ENCODE data around the gene PRKCE. TPM values are rescaled to one million over a fixed set of nuclear protein-coding genes. Genes with fewer than 3 reads are reported as not detected.

Gene PRKCE
- total and polyA plus RNA-seq, 2 experiments from 2014 or later = 13.2 to 19.2 TPM

GRCh38 chr2:45951025-45951727 is 299.7 kb downstream of the PRKCE start:
- H3K27me3 ChIP-seq = no peaks in the 10 kb centered on the region
- no peaks in the 10 kb centered on the region for H3K9me3 ChIP-seq (ENCODE audit: low read depth)
- no peak overlapping the region for H3K27ac ChIP-seq
- H3K4me3 ChIP-seq = no peak overlapping the region
- DNase-seq (ENCODE audit: low read depth in 1 of 2, low spot score in 1 of 2) = no peak
- TF ChIP-seq, protein P1, sequence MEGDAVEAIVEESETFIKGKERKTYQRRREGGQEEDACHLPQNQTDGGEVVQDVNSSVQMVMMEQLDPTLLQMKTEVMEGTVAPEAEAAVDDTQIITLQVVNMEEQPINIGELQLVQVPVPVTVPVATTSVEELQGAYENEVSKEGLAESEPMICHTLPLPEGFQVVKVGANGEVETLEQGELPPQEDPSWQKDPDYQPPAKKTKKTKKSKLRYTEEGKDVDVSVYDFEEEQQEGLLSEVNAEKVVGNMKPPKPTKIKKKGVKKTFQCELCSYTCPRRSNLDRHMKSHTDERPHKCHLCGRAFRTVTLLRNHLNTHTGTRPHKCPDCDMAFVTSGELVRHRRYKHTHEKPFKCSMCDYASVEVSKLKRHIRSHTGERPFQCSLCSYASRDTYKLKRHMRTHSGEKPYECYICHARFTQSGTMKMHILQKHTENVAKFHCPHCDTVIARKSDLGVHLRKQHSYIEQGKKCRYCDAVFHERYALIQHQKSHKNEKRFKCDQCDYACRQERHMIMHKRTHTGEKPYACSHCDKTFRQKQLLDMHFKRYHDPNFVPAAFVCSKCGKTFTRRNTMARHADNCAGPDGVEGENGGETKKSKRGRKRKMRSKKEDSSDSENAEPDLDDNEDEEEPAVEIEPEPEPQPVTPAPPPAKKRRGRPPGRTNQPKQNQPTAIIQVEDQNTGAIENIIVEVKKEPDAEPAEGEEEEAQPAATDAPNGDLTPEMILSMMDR (IDR thresholded peaks at IDR 0.05; ENCODE audit: low read depth, low read length) = no peak
- H3K36me3 ChIP-seq = no peaks in the 10 kb centered on the region
- no peaks in the 10 kb centered on the region for H3K4me1 ChIP-seq (ENCODE audit: low read depth)

DNA sequence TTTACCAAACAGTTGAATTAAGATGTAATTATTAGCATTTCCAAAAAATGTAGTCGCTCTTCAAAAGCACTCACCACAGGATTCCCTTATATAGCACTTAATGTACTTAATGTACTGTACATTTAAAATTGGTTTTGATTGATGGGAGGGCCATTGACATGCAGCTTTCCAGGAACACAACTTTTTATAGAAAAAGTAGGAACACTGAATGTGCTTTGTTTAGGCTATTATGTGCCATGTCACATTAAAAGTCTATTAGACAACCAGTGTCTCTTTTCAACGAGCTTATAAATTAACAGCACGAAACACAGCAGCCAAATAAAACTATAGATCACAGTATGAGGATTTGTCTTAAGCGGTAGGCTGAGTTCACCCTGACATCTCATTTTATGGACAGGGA is 301.1 kb downstream of the PRKCE start:
- Histone ChIP-seq H3K9me3 (ENCODE audit: low read depth) (no peaks in the 10 kb centered on the region), H3K27me3 (no peaks in the 10 kb centered on the region), H3K27ac (no peak overlapping the region), H3K4me3 (no peak overlapping the region), H3K36me3 (no peaks in the 10 kb centered on the region), H3K4me1 (ENCODE audit: low read depth) (no peaks in the 10 kb centered on the region)
- TF ChIP-seq, protein P1 (IDR thresholded peaks at IDR 0.05; ENCODE audit: low read depth, low read length) = no peak
- no peak for DNase-seq (ENCODE audit: low read depth in 1 of 2, low spot score in 1 of 2)

GRCh38 chr2:45953376-45954027 is 302.0 kb downstream of the PRKCE start:
- Histone ChIP-seq H3K4me3 (no peak overlapping the region), H3K27me3 (no peaks in the 10 kb centered on the region), H3K36me3 (no peaks in the 10 kb centered on the region), H3K27ac (no peak overlapping the region), H3K9me3 (ENCODE audit: low read depth) (no peaks in the 10 kb centered on the region), H3K4me1 (ENCODE audit: low read depth) (no peaks in the 10 kb centered on the region)
- no peak for DNase-seq (ENCODE audit: low read depth in 1 of 2, low spot score in 1 of 2)
- TF ChIP-seq, protein P1 (IDR thresholded peaks at IDR 0.05; ENCODE audit: low read depth, low read length) = no peak

- Histone ChIP-seq H3K9me3 (ENCODE audit: low read depth) (no peaks in the 10 kb centered on the region), H3K27ac (no peak overlapping the region), H3K36me3 (no peaks in the 10 kb centered on the region), H3K4me3 (no peak overlapping the region), H3K4me1 (ENCODE audit: low read depth) (no peaks in the 10 kb centered on the region), H3K27me3 (no peaks in the 10 kb centered on the region)
- TF ChIP-seq, protein P1 (IDR thresholded peaks at IDR 0.05; ENCODE audit: low read depth, low read length) = no peak
- no peak for DNase-seq (ENCODE audit: low read depth in 1 of 2, low spot score in 1 of 2)
Measured at GRCh38 chr2:45954233-45954850, 302.9 kb downstream of the PRKCE start.

GRCh38 chr2:45957533-45958227 is 306.2 kb downstream of the PRKCE start:
- Histone ChIP-seq H3K9me3 (ENCODE audit: low read depth) (no peaks in the 10 kb centered on the region), H3K36me3 (no peaks in the 10 kb centered on the region), H3K4me3 (no peak overlapping the region), H3K27ac (no peak overlapping the region), H3K27me3 (no peaks in the 10 kb centered on the region), H3K4me1 (ENCODE audit: low read depth) (no peaks in the 10 kb centered on the region)
- no peak for DNase-seq (ENCODE audit: low read depth in 1 of 2, low spot score in 1 of 2)
- TF ChIP-seq, protein P1 (IDR thresholded peaks at IDR 0.05; ENCODE audit: low read depth, low read length) = no peak
